GM18517 (cell line): ENCODE data around the gene KCTD6.

ENCODE experiments used
- ATAC-seq: cut with Tn5 transposase; IDR thresholded peaks from one replicate; pipeline ENCODE4 v1.9.1; 2021; ENCODE audit warnings: mild to moderate bottlenecking, moderate library complexity; ENCODE audit not compliant: unreplicated experiment

KCTD6 gene

DNA sequence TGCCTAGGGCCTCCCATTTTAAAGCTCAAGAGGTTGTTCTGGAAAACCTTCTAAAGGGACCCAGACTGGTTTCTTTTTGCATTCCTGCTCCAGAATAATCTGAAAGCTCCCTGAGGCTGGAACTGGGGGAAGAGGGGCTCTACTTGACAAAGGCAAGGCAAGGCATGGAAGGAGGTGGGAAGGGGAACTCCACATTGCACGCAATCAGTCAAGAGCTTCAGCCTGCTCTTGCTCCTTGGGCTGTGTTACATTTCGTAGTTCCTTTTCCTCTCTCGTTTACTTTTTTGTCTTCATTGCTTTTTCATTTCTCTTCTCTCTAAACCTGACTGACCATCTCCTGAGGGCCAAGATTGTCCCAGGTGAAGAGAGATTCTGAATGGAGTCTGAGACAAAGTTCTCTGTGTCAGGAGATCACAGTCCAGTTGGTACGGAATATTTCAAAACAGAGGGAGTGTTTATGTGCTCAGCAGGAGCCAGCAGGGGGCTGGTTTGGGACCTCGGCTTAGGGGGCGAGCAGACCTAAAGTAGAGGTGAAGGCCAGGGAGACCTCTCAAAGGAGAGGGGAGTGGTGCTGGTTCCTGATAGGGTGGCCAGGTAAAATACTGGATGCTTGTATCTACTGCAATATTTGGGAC is 6.0 kb upstream of the KCTD6 start:
- no peak for ATAC-seq

- no peak for ATAC-seq
Observed at GRCh38 chr3:58487140-58487886, 4.6 kb upstream of the KCTD6 start.

- ATAC-seq = no peak
Observed at GRCh38 chr3:58488967-58489366, 2.9 kb upstream of the KCTD6 start.

- no peak for ATAC-seq
Observed at GRCh38 chr3:58490860-58491501, 915 bp upstream of the KCTD6 start.

DNA sequence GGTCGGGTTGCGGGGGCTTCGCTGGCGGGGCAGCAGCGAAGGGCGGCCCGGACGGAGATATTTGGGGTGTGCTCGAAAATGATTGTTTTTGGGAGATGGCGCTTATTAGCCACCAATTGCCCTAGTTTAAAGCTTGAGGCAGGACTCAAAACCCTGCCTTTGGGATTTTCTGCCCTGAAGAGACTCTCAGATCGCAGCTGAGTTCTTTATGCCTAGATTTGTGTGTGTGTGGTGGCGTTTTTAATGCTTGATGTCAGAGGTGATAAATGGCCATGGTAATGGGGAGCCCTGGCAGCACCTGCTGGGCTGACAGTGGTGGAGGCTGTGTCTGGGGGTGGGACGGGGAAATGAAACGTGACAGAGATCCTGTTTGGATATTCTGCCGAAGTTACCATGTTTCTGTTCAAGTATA is 604 bp downstream of the KCTD6 start:
- no peak for ATAC-seq

DNA sequence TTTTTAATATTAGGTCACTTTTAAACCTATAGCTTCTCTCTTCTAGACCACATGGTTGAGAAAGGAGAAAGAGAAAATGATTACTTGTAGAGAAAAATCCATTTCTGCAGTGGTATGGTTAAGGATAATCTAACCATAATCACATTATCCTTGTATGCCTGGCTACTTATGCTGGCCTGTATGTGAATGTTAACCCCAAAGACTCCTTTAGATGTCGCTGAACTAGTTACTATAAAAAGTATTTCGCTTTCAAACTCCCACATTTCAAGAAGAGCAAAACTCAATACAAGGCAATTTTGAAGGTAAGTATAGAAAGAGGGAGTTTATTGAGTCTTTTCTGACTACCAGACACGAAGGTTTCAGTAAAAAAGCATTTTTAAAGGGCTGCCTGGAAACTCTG is 2.2 kb downstream of the KCTD6 start:
- no peak for ATAC-seq

DNA sequence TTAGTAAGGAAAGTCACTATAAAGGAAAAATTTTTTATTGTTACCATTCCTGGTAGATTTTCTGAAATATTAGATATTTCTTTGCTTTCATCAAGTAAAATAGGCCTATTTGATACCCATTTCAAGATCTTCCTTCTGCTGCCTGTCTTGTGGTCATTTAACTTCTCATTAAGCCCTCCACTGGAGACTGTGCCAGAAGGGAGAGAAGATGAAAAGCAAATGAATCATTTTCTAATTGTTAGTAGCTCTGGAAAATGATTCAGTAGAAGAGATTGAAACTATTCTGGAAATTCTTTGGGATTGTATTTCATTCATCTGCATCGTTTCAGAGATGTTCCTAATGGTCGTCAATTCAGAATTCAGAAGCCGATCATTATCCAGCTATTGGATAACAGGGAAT is 3.2 kb downstream of the KCTD6 start:
- no peak for ATAC-seq

- ATAC-seq = no peak
Observed at GRCh38 chr3:58496206-58496857, 4.4 kb downstream of the KCTD6 start.

DNA sequence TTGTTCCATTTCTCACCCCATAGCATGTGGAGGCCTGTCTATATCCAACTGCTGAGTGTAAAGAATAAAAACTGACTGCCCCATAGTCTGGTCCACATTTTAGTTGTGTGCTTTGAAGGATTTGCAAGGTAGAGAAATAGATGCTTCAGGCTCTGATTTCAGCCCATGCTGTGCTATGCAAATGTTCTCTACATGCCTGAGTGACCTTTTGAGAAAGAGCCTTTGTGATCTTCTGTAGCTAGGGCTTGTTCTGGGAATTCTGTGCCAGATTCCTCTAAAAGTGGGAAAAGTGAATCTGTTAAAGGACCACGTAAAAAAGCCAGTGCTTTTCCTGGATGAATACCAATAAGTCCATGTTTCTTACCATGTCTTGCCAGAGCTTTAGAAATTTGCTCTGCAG is 5.2 kb downstream of the KCTD6 start:
- ATAC-seq = no peak

DNA sequence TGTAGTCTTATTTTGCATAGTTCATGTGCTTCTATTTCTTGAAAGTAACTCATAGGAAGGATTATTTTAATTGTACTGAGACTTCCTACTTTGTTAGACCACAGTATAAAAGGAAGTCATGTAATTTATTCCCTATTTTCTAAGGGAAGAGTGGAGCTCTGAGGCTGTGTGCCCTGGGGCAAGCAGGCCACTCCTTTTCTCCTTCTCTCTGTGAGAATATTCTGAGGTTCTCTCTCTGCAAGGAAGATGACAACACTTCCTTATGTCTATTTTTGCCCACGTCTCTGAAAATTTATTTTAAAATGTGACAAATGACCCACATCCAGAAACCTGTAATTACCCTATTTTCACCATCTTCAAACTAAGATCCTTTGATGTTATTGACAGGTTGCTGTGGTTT is 11.0 kb downstream of the KCTD6 start:
- ATAC-seq = no peak

GRCh38 chr3:58507356-58508078 is 15.6 kb downstream of the KCTD6 start:
- ATAC-seq = no peak

GRCh38 chr3:58508437-58508836 is 16.5 kb downstream of the KCTD6 start:
- no peak for ATAC-seq

- no peak for ATAC-seq
Observed at GRCh38 chr3:58514405-58514804, 22.5 kb downstream of the KCTD6 start.

DNA sequence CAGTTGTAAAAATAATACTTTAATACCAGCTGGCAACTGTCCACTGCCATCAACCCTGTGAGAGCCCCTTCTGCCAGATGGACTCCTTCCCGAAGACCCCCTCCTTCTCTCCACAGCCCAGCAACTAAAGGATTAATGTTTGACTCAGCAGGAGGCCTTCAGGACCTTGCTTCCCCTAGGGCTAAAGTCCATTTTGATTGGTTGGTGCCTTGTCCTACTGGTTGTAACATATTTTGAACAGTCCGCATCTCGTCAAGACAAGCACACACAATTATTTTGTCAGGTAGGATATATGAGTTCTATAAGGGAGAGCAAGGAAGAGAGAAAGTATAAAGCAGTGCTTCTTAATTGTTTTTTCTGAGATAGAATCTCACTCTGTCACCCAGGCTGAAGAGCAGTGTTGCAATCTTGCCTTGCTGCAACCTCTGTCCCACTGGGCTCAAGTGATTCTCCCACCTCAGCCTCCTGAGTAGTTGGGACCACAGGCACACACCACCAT is 26.4 kb downstream of the KCTD6 start:
- no peak for ATAC-seq

DNA sequence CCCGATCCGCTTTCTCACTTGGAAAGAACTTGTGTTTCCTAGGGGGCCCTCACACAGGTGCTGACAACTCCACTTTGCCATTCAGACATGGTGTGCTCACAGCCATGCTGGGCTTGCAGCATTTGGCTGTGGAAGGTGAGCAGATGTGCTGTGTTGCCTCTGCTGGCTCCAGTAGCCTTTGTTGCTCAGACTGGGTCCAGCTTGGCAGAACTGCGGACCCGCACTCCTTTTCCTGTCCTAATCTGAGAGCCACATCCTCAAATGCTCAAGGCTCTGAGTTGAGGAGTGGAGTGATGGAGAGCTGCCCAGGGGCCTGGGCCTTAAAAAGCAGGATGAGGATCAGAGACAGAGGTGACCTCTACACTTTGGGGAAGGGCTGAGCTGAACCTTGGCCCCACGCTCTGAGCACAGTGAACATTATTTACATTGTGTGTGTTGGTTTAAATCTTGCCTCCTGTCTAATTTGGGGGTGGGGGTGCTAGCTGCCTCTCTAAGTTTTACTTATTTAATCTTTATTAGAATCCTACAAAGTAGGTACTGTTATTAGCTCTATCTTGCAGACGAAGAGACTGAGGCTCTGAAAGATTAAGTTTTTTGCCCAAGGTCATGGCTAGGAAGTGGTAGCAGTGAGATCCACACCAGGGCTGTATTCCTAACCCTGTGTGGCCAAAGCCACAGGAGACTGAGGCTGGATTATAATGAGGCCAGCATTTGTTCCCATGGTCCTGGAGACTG is 27.9 kb downstream of the KCTD6 start:
- no peak for ATAC-seq

- no peak for ATAC-seq
Observed at GRCh38 chr3:58520403-58521335, 28.8 kb downstream of the KCTD6 start.

- no peak for ATAC-seq
Observed at GRCh38 chr3:58521336-58521670, 29.4 kb downstream of the KCTD6 start.

GRCh38 chr3:58521917-58522631 is 30.2 kb downstream of the KCTD6 start:
- no peak for ATAC-seq
